ENCODE results near the gene FYN. TPM values are rescaled to one million over a fixed set of nuclear protein-coding genes. Genes with fewer than 3 reads are reported as not detected.
A peak's percentile ranks its signal among the peaks of the same experiment; 100 is the strongest.

FYN gene
- total and polyA plus RNA-seq, 2 of the 13 experiments (the other 11 are each of a cell fraction or from before 2014, with no cell fraction given) = 15.5 to 24.6 TPM

DNA sequence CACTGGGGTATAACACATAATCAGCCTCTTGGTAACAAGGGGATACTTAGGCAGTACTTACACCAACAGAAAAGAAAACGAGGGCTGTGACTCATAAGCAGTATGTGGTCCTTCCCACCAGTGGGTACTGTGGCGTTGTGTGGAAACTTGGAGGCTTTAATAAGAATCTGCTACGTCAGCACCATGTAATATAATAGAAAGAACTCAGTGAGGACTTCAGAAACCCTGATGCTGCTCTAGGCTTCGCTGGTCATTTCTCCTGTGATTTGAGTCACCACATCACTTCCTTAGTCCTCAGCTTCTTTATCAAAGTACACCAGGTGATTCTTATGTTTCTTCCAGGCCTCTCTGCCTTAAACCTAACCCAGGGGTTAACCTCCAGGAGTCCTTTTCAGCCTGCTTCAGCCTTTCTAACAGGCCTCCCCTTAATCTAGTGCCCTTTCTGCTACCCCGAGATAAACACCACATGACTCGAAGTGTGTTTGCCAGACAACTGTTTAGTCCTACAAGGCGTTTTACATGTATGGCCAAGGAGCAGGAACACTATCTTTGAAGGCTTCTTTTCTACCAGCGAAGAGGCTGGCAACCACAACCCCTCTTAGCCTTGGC lies 68.5 kb downstream of the FYN start:
- no peak overlapping the region for H3K9ac ChIP-seq (ENCODE audit: insufficient read depth, low read depth, low read length)
- H3K79me2 ChIP-seq (ENCODE audit: insufficient read depth, low read length) = no peaks in the 10 kb centered on the region
- no peak for DNase-seq (ENCODE audit: low spot score)
- H3K9me3 ChIP-seq (ENCODE audit: low read length) = no peaks in the 10 kb centered on the region
- H2AFZ ChIP-seq (ENCODE audit: low read length) = no peak overlapping the region
- 60% methylated on average over 8 of the region's 8 CpGs for WGBS (ENCODE audit: low lambda C conversion rate)
- FAIRE-seq = no peak
- H3K27ac ChIP-seq (ENCODE audit: extremely low read length, insufficient read depth, low read length) = no peak overlapping the region
- H4K20me1 ChIP-seq (ENCODE audit: insufficient read depth, low read length) = no peaks in the 10 kb centered on the region
- no peaks in the 10 kb centered on the region for H3K36me3 ChIP-seq (replicated peaks in 1 of 2; ENCODE audit: control insufficient read depth in 1 of 2, insufficient read depth in 2 of 2, low read length in 2 of 2)
- ATAC-seq = no peak
- no peaks in the 10 kb centered on the region for H3K4me1 ChIP-seq (ENCODE audit: insufficient read depth, low read length)
- CTCF ChIA-PET (ENCODE audit: low intra/inter-chr PET ratio, low total read pairs) = no interaction called here
- intact Hi-C loops (cut with micrococcal nuclease; ENCODE audit: unreplicated experiment) = no loop called here
- TF ChIP-seq FOXO1 (CRISPR knock-in tag; IDR thresholded peaks at IDR 0.05) = no peak
- peak; percentile 80 to 89 for TF ChIP-seq MAFK (conservative IDR thresholded peaks at IDR 0.05 in 1 of 2, IDR thresholded peaks at IDR 0.05 in 1 of 2; ENCODE audit: low read length in 2 of 2)
- no peak for TF ChIP-seq ZBTB20 (CRISPR knock-in tag; IDR thresholded peaks at IDR 0.05; ENCODE audit: borderline replicate concordance, low read depth)
- TF ChIP-seq ZNF460 (CRISPR knock-in tag; IDR thresholded peaks at IDR 0.05; ENCODE audit: borderline replicate concordance) = no peak
- peak; percentile 75 for TF ChIP-seq MAFF (IDR thresholded peaks at IDR 0.05; ENCODE audit: low read depth, low read length)
- TF ChIP-seq KLF6 (CRISPR knock-in tag; IDR thresholded peaks at IDR 0.05) = no peak
- no peak for TF ChIP-seq NCOA1 (CRISPR knock-in tag; IDR thresholded peaks at IDR 0.05)
- no peak for TF ChIP-seq ZNF772 (CRISPR knock-in tag; IDR thresholded peaks at IDR 0.05)
- TF ChIP-seq, protein P1, sequence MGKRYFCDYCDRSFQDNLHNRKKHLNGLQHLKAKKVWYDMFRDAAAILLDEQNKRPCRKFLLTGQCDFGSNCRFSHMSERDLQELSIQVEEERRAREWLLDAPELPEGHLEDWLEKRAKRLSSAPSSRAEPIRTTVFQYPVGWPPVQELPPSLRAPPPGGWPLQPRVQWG (CRISPR knock-in tag; IDR thresholded peaks at IDR 0.05; ENCODE audit: borderline replicate concordance, low read depth) = no peak
- H3K27me3 ChIP-seq (ENCODE audit: control insufficient read depth in 1 of 2, insufficient read depth in 2 of 2, low read length in 2 of 2) = no peaks in the 10 kb centered on the region
- in situ Hi-C loops (cut with HindIII; ENCODE audit: extremely low pct_ligation_motif_present, low pct_unique_long_range_greater_than_20kb) = no loop called here
- no TSS peak for BruUV-seq (replicated peaks)
- no peak overlapping the region for H3K4me3 ChIP-seq (replicated peaks in 1 of 3; ENCODE audit: insufficient read depth in 1 of 3, low read depth in 2 of 3, low read length in 3 of 3)
- POLR2A ChIA-PET = no interaction called here
- no peak overlapping the region for H3K4me2 ChIP-seq (ENCODE audit: low read depth, low read length)

DNA sequence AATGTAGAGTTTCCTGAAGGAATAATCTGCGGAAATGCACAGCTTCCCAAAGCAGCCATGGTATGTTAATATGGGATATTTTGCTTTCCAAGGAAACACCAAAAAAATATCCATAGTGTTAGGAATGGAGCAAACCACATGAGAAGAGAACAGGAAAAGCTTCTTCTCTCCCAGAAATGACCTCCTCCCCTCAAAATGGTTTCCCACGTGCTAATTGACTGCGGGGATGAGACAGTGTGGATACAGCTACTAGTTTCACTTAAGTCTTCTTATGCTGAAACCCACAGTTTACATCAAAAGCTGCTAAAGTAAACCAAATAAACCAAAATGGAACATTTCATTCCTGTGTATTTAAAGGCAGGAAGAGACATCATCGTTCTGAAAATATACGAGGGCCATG lies 69.4 kb downstream of the FYN start:
- BruUV-seq (replicated peaks) = no TSS peak
- no peaks in the 10 kb centered on the region for H4K20me1 ChIP-seq (ENCODE audit: insufficient read depth, low read length)
- H3K4me2 ChIP-seq (ENCODE audit: low read depth, low read length) = no peak overlapping the region
- DNase-seq (ENCODE audit: low spot score) (no peak), ATAC-seq (no peak), FAIRE-seq (no peak)
- ChIA-PET CTCF (ENCODE audit: low intra/inter-chr PET ratio, low total read pairs) (no interaction called here), POLR2A (no interaction called here)
- H3K27me3 ChIP-seq (ENCODE audit: control insufficient read depth in 1 of 2, insufficient read depth in 2 of 2, low read length in 2 of 2) = no peaks in the 10 kb centered on the region
- H3K9me3 ChIP-seq (ENCODE audit: low read length) = no peaks in the 10 kb centered on the region
- H3K4me1 ChIP-seq (ENCODE audit: insufficient read depth, low read length) = peaks cover 1% of the 10 kb centered on the region
- H3K36me3 ChIP-seq (replicated peaks in 1 of 2; ENCODE audit: control insufficient read depth in 1 of 2, insufficient read depth in 2 of 2, low read length in 2 of 2) = no peaks in the 10 kb centered on the region
- in situ Hi-C loops (cut with HindIII; ENCODE audit: extremely low pct_ligation_motif_present, low pct_unique_long_range_greater_than_20kb) (no loop called here), intact Hi-C loops (cut with micrococcal nuclease; ENCODE audit: unreplicated experiment) (no loop called here)
- H3K9ac ChIP-seq (ENCODE audit: insufficient read depth, low read depth, low read length) = no peak overlapping the region
- WGBS (ENCODE audit: low lambda C conversion rate) = 90% methylated on average over 5 of the region's 5 CpGs
- no peak overlapping the region for H2AFZ ChIP-seq (ENCODE audit: low read length)
- no peaks in the 10 kb centered on the region for H3K79me2 ChIP-seq (ENCODE audit: insufficient read depth, low read length)
- no peak overlapping the region for H3K4me3 ChIP-seq (replicated peaks in 1 of 3; ENCODE audit: insufficient read depth in 1 of 3, low read depth in 2 of 3, low read length in 3 of 3)
- H3K27ac ChIP-seq (ENCODE audit: extremely low read length, insufficient read depth, low read length) = no peak overlapping the region
- TF ChIP-seq, protein P2, sequence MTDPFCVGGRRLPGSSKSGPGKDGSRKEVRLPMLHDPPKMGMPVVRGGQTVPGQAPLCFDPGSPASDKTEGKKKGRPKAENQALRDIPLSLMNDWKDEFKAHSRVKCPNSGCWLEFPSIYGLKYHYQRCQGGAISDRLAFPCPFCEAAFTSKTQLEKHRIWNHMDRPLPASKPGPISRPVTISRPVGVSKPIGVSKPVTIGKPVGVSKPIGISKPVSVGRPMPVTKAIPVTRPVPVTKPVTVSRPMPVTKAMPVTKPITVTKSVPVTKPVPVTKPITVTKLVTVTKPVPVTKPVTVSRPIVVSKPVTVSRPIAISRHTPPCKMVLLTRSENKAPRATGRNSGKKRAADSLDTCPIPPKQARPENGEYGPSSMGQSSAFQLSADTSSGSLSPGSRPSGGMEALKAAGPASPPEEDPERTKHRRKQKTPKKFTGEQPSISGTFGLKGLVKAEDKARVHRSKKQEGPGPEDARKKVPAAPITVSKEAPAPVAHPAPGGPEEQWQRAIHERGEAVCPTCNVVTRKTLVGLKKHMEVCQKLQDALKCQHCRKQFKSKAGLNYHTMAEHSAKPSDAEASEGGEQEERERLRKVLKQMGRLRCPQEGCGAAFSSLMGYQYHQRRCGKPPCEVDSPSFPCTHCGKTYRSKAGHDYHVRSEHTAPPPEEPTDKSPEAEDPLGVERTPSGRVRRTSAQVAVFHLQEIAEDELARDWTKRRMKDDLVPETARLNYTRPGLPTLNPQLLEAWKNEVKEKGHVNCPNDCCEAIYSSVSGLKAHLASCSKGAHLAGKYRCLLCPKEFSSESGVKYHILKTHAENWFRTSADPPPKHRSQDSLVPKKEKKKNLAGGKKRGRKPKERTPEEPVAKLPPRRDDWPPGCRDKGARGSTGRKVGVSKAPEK (CRISPR knock-in tag; IDR thresholded peaks at IDR 0.05; ENCODE audit: borderline replicate concordance) = no peak
- TF ChIP-seq ZNF841 (CRISPR knock-in tag; IDR thresholded peaks at IDR 0.05; ENCODE audit: borderline replicate concordance) (no peak), FOXC1 (CRISPR knock-in tag; IDR thresholded peaks at IDR 0.05; ENCODE audit: borderline replicate concordance) (no peak), ZNF720 (CRISPR knock-in tag; IDR thresholded peaks at IDR 0.05) (no peak), ERF (CRISPR knock-in tag; IDR thresholded peaks at IDR 0.05) (no peak), YY1 (IDR thresholded peaks at IDR 0.05; ENCODE audit: insufficient read depth, insufficient replicate concordance, low read depth, low read length) (no peak)

Measured in HepG2 (cell line).